ENCODE data around the gene CTR9. TPM values are rescaled to one million over a fixed set of nuclear protein-coding genes. Genes with fewer than 3 reads are reported as not detected.

The CTR9 gene
- total RNA-seq, 1 experiment from 2014 or later, result 20.0 TPM

DNA sequence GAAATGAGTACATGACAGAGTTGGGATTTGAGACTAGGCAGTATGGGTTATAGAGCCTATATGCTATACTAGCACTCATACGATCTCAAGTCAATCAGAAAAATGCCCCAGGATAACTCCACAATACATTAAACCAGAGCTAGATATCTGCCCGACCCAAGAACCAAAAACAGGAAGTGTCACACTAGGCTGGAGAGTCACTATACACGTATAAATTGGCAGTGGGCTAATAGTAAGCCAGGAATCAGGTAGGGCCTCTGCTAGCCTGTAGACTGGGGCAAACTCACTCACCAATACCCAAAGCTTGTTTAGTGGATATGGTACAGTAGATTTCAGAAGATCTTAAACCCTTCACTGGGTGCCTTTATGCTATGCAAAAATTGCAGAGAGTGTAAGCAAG lies 73.8 kb downstream of the CTR9 start:
- no peaks in the 10 kb centered on the region for H3F3A ChIP-seq (ENCODE audit: low read length, unreplicated experiment)
- no peak overlapping the region for H2AFZ ChIP-seq (ENCODE audit: low read length)
- no peak overlapping the region for H3K4me3 ChIP-seq (ENCODE audit: low read length)
- H3K9me3 ChIP-seq (ENCODE audit: low read length), result no peaks in the 10 kb centered on the region
- H3K9me2 ChIP-seq (replicated peaks; ENCODE audit: low read length), result no peaks in the 10 kb centered on the region
- no TSS peak for BruUV-seq (replicated peaks)
- ATAC-seq (no peak), DNase-seq (no peak)
- CTCF ChIA-PET, result no interaction called here
- H3K4me2 ChIP-seq (ENCODE audit: low read length), result no peak overlapping the region
- no peaks in the 10 kb centered on the region for H3K27me3 ChIP-seq (ENCODE audit: low read length)
- POLR2A ChIA-PET (ENCODE audit: unreplicated experiment), result no interaction called here
- intact Hi-C loops (cut with micrococcal nuclease), result no loop called here
- no peaks in the 10 kb centered on the region for H4K20me1 ChIP-seq (ENCODE audit: low read length)
- no peaks in the 10 kb centered on the region for H3K36me3 ChIP-seq (ENCODE audit: low read depth, low read length)
- no peaks in the 10 kb centered on the region for H3K4me1 ChIP-seq (ENCODE audit: insufficient read depth, low read length)
- H3K27ac ChIP-seq (ENCODE audit: low read length), result no peak overlapping the region
- no peak overlapping the region for H3K9ac ChIP-seq (ENCODE audit: low read length)
- no peak for TF ChIP-seq EZH2 (IDR thresholded peaks at IDR 0.05; ENCODE audit: low read length, unreplicated experiment)
- TF ChIP-seq EZH2phosphoT487 (IDR thresholded peaks at IDR 0.05; ENCODE audit: borderline replicate concordance, low read length), result no peak
- no peak for TF ChIP-seq CTCF (conservative IDR thresholded peaks at IDR 0.05; ENCODE audit: low read depth, low read length)
- H3K79me2 ChIP-seq (ENCODE audit: low read length), result no peaks in the 10 kb centered on the region

- Histone ChIP-seq H3K4me2 (ENCODE audit: low read length) (no peak overlapping the region), H3K4me1 (ENCODE audit: insufficient read depth, low read length) (no peaks in the 10 kb centered on the region), H3K9me3 (ENCODE audit: low read length) (no peaks in the 10 kb centered on the region), H3K4me3 (ENCODE audit: low read length) (no peak overlapping the region), H3K79me2 (ENCODE audit: low read length) (no peaks in the 10 kb centered on the region), H3K27ac (ENCODE audit: low read length) (no peak overlapping the region), H3K36me3 (ENCODE audit: low read depth, low read length) (no peaks in the 10 kb centered on the region), H3K9me2 (replicated peaks; ENCODE audit: low read length) (no peaks in the 10 kb centered on the region), H3F3A (ENCODE audit: low read length, unreplicated experiment) (no peaks in the 10 kb centered on the region), H2AFZ (ENCODE audit: low read length) (no peak overlapping the region), H3K9ac (ENCODE audit: low read length) (no peak overlapping the region), H3K27me3 (ENCODE audit: low read length) (no peaks in the 10 kb centered on the region), H4K20me1 (ENCODE audit: low read length) (no peaks in the 10 kb centered on the region)
- CTCF ChIA-PET, result no interaction called here
- POLR2A ChIA-PET (ENCODE audit: unreplicated experiment), result no interaction called here
- no peak for TF ChIP-seq EZH2phosphoT487 (IDR thresholded peaks at IDR 0.05; ENCODE audit: borderline replicate concordance, low read length)
- TF ChIP-seq CTCF (conservative IDR thresholded peaks at IDR 0.05; ENCODE audit: low read depth, low read length), result no peak
- TF ChIP-seq EZH2 (IDR thresholded peaks at IDR 0.05; ENCODE audit: low read length, unreplicated experiment), result no peak
- intact Hi-C loops (cut with micrococcal nuclease), result no loop called here
- no TSS peak for BruUV-seq (replicated peaks)
- ATAC-seq (no peak), DNase-seq (no peak)
Observed at GRCh38 chr11:10828402-10828801, 77.4 kb downstream of the CTR9 start.

DNA sequence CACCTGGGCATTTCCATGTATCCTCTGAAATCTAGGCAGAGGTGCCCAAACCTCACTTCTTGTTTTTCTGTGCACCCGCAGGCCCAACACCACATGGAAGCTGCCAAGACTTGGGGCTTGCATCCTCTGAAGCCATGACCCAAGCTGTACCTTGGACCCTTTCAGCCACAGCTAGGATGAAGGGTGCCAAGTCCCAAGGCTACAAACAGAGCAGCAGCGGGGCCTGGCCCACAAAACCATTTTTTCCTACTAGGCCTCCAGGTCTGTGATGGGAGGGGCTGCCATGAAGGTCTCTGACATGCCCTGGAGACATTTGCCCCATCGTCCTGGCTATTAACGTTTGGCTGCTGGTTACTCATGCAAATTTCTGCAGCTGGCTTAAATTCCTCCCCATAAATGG lies 78.1 kb downstream of the CTR9 start:
- H3K27me3 ChIP-seq (ENCODE audit: low read length), result no peaks in the 10 kb centered on the region
- no peaks in the 10 kb centered on the region for H4K20me1 ChIP-seq (ENCODE audit: low read length)
- ChIA-PET POLR2A (ENCODE audit: unreplicated experiment) (no interaction called here), CTCF (no interaction called here)
- no peak overlapping the region for H3K4me2 ChIP-seq (ENCODE audit: low read length)
- H3K4me1 ChIP-seq (ENCODE audit: insufficient read depth, low read length), result no peaks in the 10 kb centered on the region
- no TSS peak for BruUV-seq (replicated peaks)
- H3F3A ChIP-seq (ENCODE audit: low read length, unreplicated experiment), result no peaks in the 10 kb centered on the region
- DNase-seq (no peak), ATAC-seq (no peak)
- no peak overlapping the region for H2AFZ ChIP-seq (ENCODE audit: low read length)
- TF ChIP-seq EZH2 (IDR thresholded peaks at IDR 0.05; ENCODE audit: low read length, unreplicated experiment) (no peak), EZH2phosphoT487 (IDR thresholded peaks at IDR 0.05; ENCODE audit: borderline replicate concordance, low read length) (no peak), CTCF (conservative IDR thresholded peaks at IDR 0.05; ENCODE audit: low read depth, low read length) (no peak)
- no peaks in the 10 kb centered on the region for H3K9me3 ChIP-seq (ENCODE audit: low read length)
- no peaks in the 10 kb centered on the region for H3K79me2 ChIP-seq (ENCODE audit: low read length)
- no peaks in the 10 kb centered on the region for H3K9me2 ChIP-seq (replicated peaks; ENCODE audit: low read length)
- H3K4me3 ChIP-seq (ENCODE audit: low read length), result no peak overlapping the region
- H3K9ac ChIP-seq (ENCODE audit: low read length), result no peak overlapping the region
- H3K36me3 ChIP-seq (ENCODE audit: low read depth, low read length), result no peaks in the 10 kb centered on the region
- intact Hi-C loops (cut with micrococcal nuclease), result no loop called here
- H3K27ac ChIP-seq (ENCODE audit: low read length), result no peak overlapping the region

Other genes starting within 250 kb of the CTR9 start
- gene RNF141, start 210.1 kb upstream of the CTR9 start, total RNA-seq (2014; rRNA removed), result 12.6 and 13.8 TPM in 2 replicates
- gene LYVE1, start 182.6 kb upstream of the CTR9 start, total RNA-seq (2014; rRNA removed), result not detected in 2 replicates
- 0.29 TPM in 1 of 2 replicates, not detected in the other for gene IRAG1, start 57.5 kb upstream of the CTR9 start, total RNA-seq (2014; rRNA removed)
- 999 and 1,007 TPM in 2 replicates for gene EIF4G2, start 57.7 kb downstream of the CTR9 start, total RNA-seq (2014; rRNA removed)
- gene ZBED5, start 106.8 kb downstream of the CTR9 start, total RNA-seq (2014; rRNA removed), result 19.5 and 21.0 TPM in 2 replicates

Measured in PC-3 (cell line).